NCI-H69 (cell line): Measurements from ENCODE around the gene MTERF1.

ENCODE experiments used
- DNase-seq: peaks from one replicate; lab custom pipeline; 2025; lab: John Stamatoyannopoulos, UW

MTERF1 gene

DNA sequence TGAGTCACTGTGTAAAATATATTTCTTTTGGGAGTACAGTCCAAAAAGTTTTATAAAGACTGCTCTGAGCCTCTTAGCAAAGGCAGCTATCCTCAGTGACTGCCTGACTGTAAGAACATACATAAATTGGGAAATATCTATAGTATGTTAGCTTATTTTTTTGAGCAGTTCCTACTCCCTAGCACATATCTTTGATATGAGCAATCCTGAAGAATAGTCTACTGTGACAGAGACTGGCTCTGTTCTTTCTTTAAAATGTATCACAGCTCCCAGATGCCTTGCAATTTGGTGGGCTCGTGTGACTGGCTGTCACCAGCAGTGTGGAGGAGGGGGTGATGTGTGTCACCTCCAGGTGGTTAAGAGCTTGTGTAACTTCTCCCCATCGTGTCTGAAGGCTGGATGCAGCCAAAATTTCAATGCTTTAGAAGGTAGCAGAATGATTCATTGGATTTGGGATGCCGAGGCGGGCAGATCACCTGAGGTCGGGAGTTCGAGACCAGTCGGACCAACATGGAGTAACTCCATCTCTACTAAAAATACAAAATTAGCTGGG is 47.9 kb downstream of the MTERF1 start:
- no peak for DNase-seq

DNA sequence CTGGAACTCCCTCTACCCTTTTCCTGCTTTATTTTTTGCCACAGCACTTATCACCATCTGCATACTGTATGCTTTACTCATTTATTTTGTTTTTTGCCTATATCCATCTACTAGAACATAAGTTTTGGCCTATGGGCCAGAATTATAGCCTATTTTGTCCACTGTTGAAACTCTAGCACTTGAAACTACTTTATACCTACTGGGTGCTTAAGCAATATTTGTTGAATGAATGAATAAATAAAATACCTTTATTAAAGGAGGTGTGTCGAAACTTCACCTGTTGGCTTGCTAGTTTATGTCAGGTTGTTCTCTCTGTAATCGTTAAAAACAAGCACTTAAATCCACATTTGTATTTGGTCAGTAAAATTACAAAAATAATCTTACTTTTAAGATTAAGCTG is 53.3 kb downstream of the MTERF1 start:
- no peak for DNase-seq

DNA sequence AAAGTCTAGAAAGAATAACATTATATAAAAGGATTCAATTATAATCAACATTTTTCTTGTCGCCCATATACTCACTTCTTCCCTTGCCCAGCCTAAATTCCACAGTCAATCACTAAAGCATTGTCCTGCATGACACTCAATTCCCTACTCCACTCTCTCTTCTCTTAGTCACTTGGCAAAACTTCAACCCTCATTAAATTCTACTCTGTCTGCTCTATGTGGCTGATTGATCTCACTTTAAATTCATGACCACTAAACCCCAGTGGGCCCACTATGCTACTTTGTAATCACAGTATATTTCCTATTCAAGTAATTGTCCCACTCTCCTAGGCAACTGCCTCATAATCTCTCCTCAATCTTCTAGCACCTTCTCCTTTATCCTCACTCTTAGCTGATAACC is 54.1 kb downstream of the MTERF1 start:
- no peak for DNase-seq

DNA sequence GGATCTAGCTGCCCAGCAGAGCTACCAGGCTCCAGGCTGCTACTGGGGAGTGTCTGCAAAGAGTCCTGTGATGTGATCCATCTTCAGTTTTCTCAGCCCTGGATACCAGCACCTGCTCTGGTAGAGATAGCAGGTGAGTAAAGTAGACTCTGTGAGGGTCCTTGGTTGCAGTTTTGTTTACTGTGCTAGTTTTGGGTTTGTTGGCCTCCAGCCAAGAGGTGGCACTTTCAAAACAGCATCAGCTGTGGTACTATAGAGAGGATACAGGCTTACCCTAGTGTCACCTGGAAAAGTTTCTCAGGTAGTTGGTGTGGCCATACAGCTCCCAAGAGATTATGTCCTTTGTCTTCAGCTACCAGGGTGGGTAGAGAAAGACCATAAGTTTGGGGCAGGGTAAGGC is 56.3 kb downstream of the MTERF1 start:
- DNase-seq = no peak
